Osteoblast (primary cell): Measurements from ENCODE around the gene RPL13. TPM values are rescaled to one million over a fixed set of nuclear protein-coding genes. Genes with fewer than 3 reads are reported as not detected.

Source experiments
- DNase-seq: peaks from one replicate; pipeline ENCODE4 v3.0.0; 2011; ENCODE audit warnings: low spot score, mixed read lengths; ENCODE audit not compliant: insufficient read length; ENCODE audit errors: missing footprints
- H2AFZ ChIP-seq: 2 replicates; pipeline ENCODE4 v1.6.0; 2011; ENCODE audit warnings: mild to moderate bottlenecking, low read length
- H3K27ac ChIP-seq: 2 replicates; pipeline ENCODE4 v1.5.1; 2011; ENCODE audit warnings: mild to moderate bottlenecking, low read depth, low read length, moderate library complexity
- H3K27me3 ChIP-seq: 2 replicates; pipeline ENCODE4 v1.6.0; 2012; ENCODE audit warnings: mild to moderate bottlenecking, control low read depth, inconsistent platforms, low read length, moderate library complexity; ENCODE audit not compliant: insufficient read depth
- H3K36me3 ChIP-seq: 2 replicates; pipeline ENCODE4 v1.5.1; 2011; ENCODE audit warnings: mild to moderate bottlenecking, low read length, control low read depth, moderate library complexity; ENCODE audit not compliant: insufficient read depth
- H3K4me1 ChIP-seq: 2 replicates; pipeline ENCODE4 v1.5.1; 2011; ENCODE audit warnings: mild to moderate bottlenecking, low read length, control low read depth, moderate library complexity; ENCODE audit not compliant: insufficient read depth
- H3K4me2 ChIP-seq: 2 replicates; pipeline ENCODE4 v1.6.0; 2011; ENCODE audit warnings: mild to moderate bottlenecking, low read length; ENCODE audit not compliant: insufficient read depth
- H3K4me3 ChIP-seq: fragments of 200-600 bp; sonication (generic); 3 replicates; pipeline ENCODE4 v1.5.1; 2012; ENCODE audit warnings: mild to moderate bottlenecking, low read length, inconsistent platforms; ENCODE audit not compliant: insufficient read depth
- H3K79me2 ChIP-seq: 2 replicates; pipeline ENCODE4 v1.6.0; 2012; ENCODE audit warnings: mild to moderate bottlenecking, low read length, control low read depth, inconsistent platforms; ENCODE audit not compliant: insufficient read depth
- H3K9me3 ChIP-seq: 2 replicates; pipeline ENCODE4 v1.5.1; 2011; ENCODE audit warnings: low read depth, low read length, control low read depth
- H4K20me1 ChIP-seq: 2 replicates; pipeline ENCODE4 v1.6.0; 2012; ENCODE audit warnings: mild to moderate bottlenecking, low read length, control low read depth; ENCODE audit not compliant: insufficient read depth
- CTCF ChIP-seq: IDR thresholded peaks from 2 replicates; pipeline ENCODE4 v1.5.1; 2011; ENCODE audit warnings: mild to moderate bottlenecking, low read depth, low read length, moderate library complexity; ENCODE audit errors: extremely low read depth
- total RNA-seq: library from RNA; depleted of rRNA; stranded (reverse); fragments of >200 nt; gene quantifications from 2 replicates; pipeline ENCODE4 v1.2.3, GENCODE V29; 2012

RPL13 gene
- total RNA-seq, 1 donor, result 2,112 TPM

GRCh38 chr16:89607937-89608740, 47.7 kb downstream of the RPL13 start:
- H4K20me1 ChIP-seq, result no peaks in the 10 kb centered on the region
- no peak overlapping the region for H3K4me3 ChIP-seq
- peaks cover 4% of the 10 kb centered on the region for H3K4me1 ChIP-seq
- H3K36me3 ChIP-seq, result no peaks in the 10 kb centered on the region
- no peak for TF ChIP-seq CTCF
- H3K79me2 ChIP-seq, result no peaks in the 10 kb centered on the region
- no peak overlapping the region for H3K27ac ChIP-seq
- H3K4me2 ChIP-seq, result no peak overlapping the region
- no peak overlapping the region for H2AFZ ChIP-seq
- H3K27me3 ChIP-seq, result no peaks in the 10 kb centered on the region
- no peaks in the 10 kb centered on the region for H3K9me3 ChIP-seq
- DNase-seq, result no peak

GRCh38 chr16:89610108-89610453, 49.6 kb downstream of the RPL13 start:
- peaks cover 3% of the 10 kb centered on the region for H3K4me1 ChIP-seq
- H3K79me2 ChIP-seq, result no peaks in the 10 kb centered on the region
- no peaks in the 10 kb centered on the region for H4K20me1 ChIP-seq
- no peak for TF ChIP-seq CTCF
- H3K4me2 ChIP-seq, result no peak overlapping the region
- no peaks in the 10 kb centered on the region for H3K9me3 ChIP-seq
- H3K4me3 ChIP-seq, result no peak overlapping the region
- no peak overlapping the region for H3K27ac ChIP-seq
- DNase-seq, result no peak
- no peak overlapping the region for H2AFZ ChIP-seq
- H3K27me3 ChIP-seq, result no peaks in the 10 kb centered on the region
- no peaks in the 10 kb centered on the region for H3K36me3 ChIP-seq

GRCh38 chr16:89612415-89613166, 52.1 kb downstream of the RPL13 start:
- H3K9me3 ChIP-seq, result no peaks in the 10 kb centered on the region
- no peaks in the 10 kb centered on the region for H3K27me3 ChIP-seq
- no peak for TF ChIP-seq CTCF
- no peak overlapping the region for H2AFZ ChIP-seq
- no peaks in the 10 kb centered on the region for H3K79me2 ChIP-seq
- peaks cover 3% of the 10 kb centered on the region for H3K4me1 ChIP-seq
- no peak overlapping the region for H3K4me3 ChIP-seq
- no peaks in the 10 kb centered on the region for H4K20me1 ChIP-seq
- H3K27ac ChIP-seq, result no peak overlapping the region
- no peak overlapping the region for H3K4me2 ChIP-seq
- DNase-seq, result no peak
- H3K36me3 ChIP-seq, result no peaks in the 10 kb centered on the region
